GM23338 (cell line): ENCODE data around the gene ABL1. TPM values are rescaled to one million over a fixed set of nuclear protein-coding genes. Genes with fewer than 3 reads are reported as not detected.

Experiments
- ATAC-seq: fragments of 200-7000 bp; cut with Tn5 transposase; 3 replicates; pipeline ENCODE4 v1.9.1; 2020
- DNase-seq: peaks from one replicate; pipeline ENCODE4 v3.0.0-alpha.2; 2015; ENCODE audit warnings: low spot score
- H2AFZ ChIP-seq: fragments of 200-600 bp; sonication (generic); 2 replicates; pipeline ENCODE4 v1.8.0; 2016; ENCODE audit warnings: antibody characterized with exemption, mild to moderate bottlenecking, moderate library complexity
- H3F3A ChIP-seq: fragments of 200-600 bp; sonication (generic); replicated peaks from 2 replicates; pipeline ENCODE4 v1.8.0; 2017; ENCODE audit warnings: antibody characterized with exemption, mixed run types, low read depth
- H3K27ac ChIP-seq: fragments of 200-600 bp; sonication (generic); 2 replicates; pipeline ENCODE4 v1.6.1; 2016; ENCODE audit warnings: low read depth
- H3K27me3 ChIP-seq: fragments of 200-600 bp; sonication (generic); 2 replicates; pipeline ENCODE4 v1.8.0; 2016; ENCODE audit warnings: mild to moderate bottlenecking, mixed run types, moderate library complexity; ENCODE audit not compliant: insufficient read depth
- H3K36me3 ChIP-seq: fragments of 200-600 bp; sonication (generic); 2 replicates; pipeline ENCODE4 v1.8.0; 2016; ENCODE audit warnings: mild to moderate bottlenecking; ENCODE audit not compliant: insufficient read depth
- H3K4me1 ChIP-seq: fragments of 200-600 bp; sonication (generic); 2 replicates; pipeline ENCODE4 v1.8.0; 2016; ENCODE audit warnings: mild to moderate bottlenecking, moderate library complexity; ENCODE audit not compliant: insufficient read depth
- H3K4me2 ChIP-seq: fragments of 200-600 bp; sonication (generic); 2 replicates; pipeline ENCODE4 v1.7.1; 2017; ENCODE audit warnings: mixed run types
- H3K4me3 ChIP-seq: fragments of 200-600 bp; sonication (generic); 2 replicates; pipeline ENCODE4 v1.6.1; 2016; ENCODE audit warnings: mixed run types
- H3K79me2 ChIP-seq: fragments of 200-600 bp; sonication (generic); replicated peaks from 2 replicates; pipeline ENCODE4 v1.8.0; 2017; ENCODE audit warnings: mild to moderate bottlenecking; ENCODE audit not compliant: insufficient read depth
- H3K9me2 ChIP-seq: fragments of 200-600 bp; sonication (generic); 2 replicates; pipeline ENCODE4 v1.8.0; 2017; ENCODE audit not compliant: insufficient read depth
- H4K20me1 ChIP-seq: fragments of 200-600 bp; sonication (generic); replicated peaks from 2 replicates; pipeline ENCODE4 v1.8.0; 2017; ENCODE audit warnings: mild to moderate bottlenecking; ENCODE audit not compliant: insufficient read depth
- H3K27ac Mint-ChIP-seq: 2 replicates; pipeline ENCODE4 v1.8.0; 2020; ENCODE audit warnings: inconsistent platforms, mild to moderate bottlenecking, moderate library complexity, mixed read lengths
- H3K27me3 Mint-ChIP-seq: 3 replicates; pipeline ENCODE4 v1.8.0; 2022; ENCODE audit warnings: low read depth, mild to moderate bottlenecking, moderate library complexity, mixed read lengths, inconsistent platforms; ENCODE audit not compliant: insufficient read depth, poor library complexity
- H3K36me3 Mint-ChIP-seq: 3 replicates; pipeline ENCODE4 v1.8.0; 2021; ENCODE audit warnings: low read depth, mild to moderate bottlenecking, inconsistent platforms, moderate library complexity, mixed read lengths
- H3K4me1 Mint-ChIP-seq: 3 replicates; pipeline ENCODE4 v1.8.0; 2020; ENCODE audit warnings: mild to moderate bottlenecking, inconsistent platforms, mixed read lengths
- H3K4me3 Mint-ChIP-seq: 3 replicates; pipeline ENCODE4 v1.8.0; 2021; ENCODE audit warnings: moderate library complexity, mild to moderate bottlenecking, inconsistent platforms, mixed read lengths
- H3K9me3 Mint-ChIP-seq: 3 replicates; pipeline ENCODE4 v1.8.0; 2020; ENCODE audit warnings: moderate library complexity, mild to moderate bottlenecking, inconsistent platforms, mixed read lengths
- CREB1 ChIP-seq: fragments of 250-450 bp; sonication (Bioruptor Pico); IDR thresholded peaks from 2 replicates; pipeline ENCODE4 v1.5.0; 2020; ENCODE audit warnings: low read depth, mild to moderate bottlenecking, moderate library complexity
- CTCF ChIP-seq, 2 experiments: fragments of 200-600 bp in 1 of 2; sonication (generic) in 1 of 2; conservative IDR thresholded peaks; 2 replicates each; pipeline versions ENCODE4 v1.5.1 to v1.6.1; 2016 to 2017; ENCODE audit warnings: antibody characterized with exemption in 2 of 2, low read depth in 2 of 2, mild to moderate bottlenecking in 2 of 2, moderate library complexity in 1 of 2
- ETS1 ChIP-seq: IDR thresholded peaks from 2 replicates; pipeline ENCODE4 v1.6.1; 2016; ENCODE audit warnings: antibody characterized with exemption
- EZH2 ChIP-seq: fragments of 200-600 bp; sonication (generic); IDR thresholded peaks from one replicate; pipeline ENCODE4 v1.8.0; 2017; ENCODE audit warnings: antibody characterized with exemption, mild to moderate bottlenecking, low read depth; ENCODE audit not compliant: unreplicated experiment
- EZH2phosphoT487 ChIP-seq: fragments of 200-600 bp; sonication (generic); IDR thresholded peaks from one replicate; pipeline ENCODE4 v1.8.1; 2018; ENCODE audit warnings: antibody characterized with exemption; ENCODE audit not compliant: unreplicated experiment
- NANOG ChIP-seq: IDR thresholded peaks from 2 replicates; pipeline ENCODE4 v1.6.1; 2016; ENCODE audit warnings: antibody characterized with exemption, borderline replicate concordance
- POLR2AphosphoS5 ChIP-seq: IDR thresholded peaks from 2 replicates; pipeline ENCODE4 v1.6.1; 2016; ENCODE audit warnings: antibody characterized with exemption, low read depth
- REST ChIP-seq: IDR thresholded peaks from one replicate; pipeline ENCODE4 v1.6.1; 2018; ENCODE audit warnings: antibody characterized with exemption; ENCODE audit not compliant: unreplicated experiment
- STAT1 ChIP-seq: IDR thresholded peaks from one replicate; pipeline ENCODE4 v1.6.1; 2016; ENCODE audit warnings: antibody characterized with exemption; ENCODE audit not compliant: unreplicated experiment
- ZNF114 ChIP-seq: fragments of 250-450 bp; sonication (Bioruptor Pico); IDR thresholded peaks from 2 replicates; pipeline ENCODE4 v1.5.0; 2020; ENCODE audit warnings: mild to moderate bottlenecking, moderate library complexity
- ZNF331 ChIP-seq: fragments of 250-450 bp; sonication (Bioruptor Pico); IDR thresholded peaks from 2 replicates; pipeline ENCODE4 v1.5.0; 2020; ENCODE audit warnings: low read depth, mild to moderate bottlenecking, moderate library complexity
- polyA plus RNA-seq: library from polyadenylated mRNA; unstranded; fragments of >200 nt; fragmentation: Nextera tagmentation; extraction: Ambion mirVana; gene quantifications from 2 replicates; pipeline ENCODE4 v1.2.1, GENCODE V29; 2016
- total RNA-seq: library from RNA; depleted of rRNA; stranded (reverse); fragments of >200 nt; shearing (Covaris generic); gene quantifications from 2 replicates; pipeline ENCODE4 v1.2.3, GENCODE V29; 2014

ABL1 gene
- total and polyA plus RNA-seq, 2 experiments from 2014 or later = 20.7 to 85.1 TPM

DNA sequence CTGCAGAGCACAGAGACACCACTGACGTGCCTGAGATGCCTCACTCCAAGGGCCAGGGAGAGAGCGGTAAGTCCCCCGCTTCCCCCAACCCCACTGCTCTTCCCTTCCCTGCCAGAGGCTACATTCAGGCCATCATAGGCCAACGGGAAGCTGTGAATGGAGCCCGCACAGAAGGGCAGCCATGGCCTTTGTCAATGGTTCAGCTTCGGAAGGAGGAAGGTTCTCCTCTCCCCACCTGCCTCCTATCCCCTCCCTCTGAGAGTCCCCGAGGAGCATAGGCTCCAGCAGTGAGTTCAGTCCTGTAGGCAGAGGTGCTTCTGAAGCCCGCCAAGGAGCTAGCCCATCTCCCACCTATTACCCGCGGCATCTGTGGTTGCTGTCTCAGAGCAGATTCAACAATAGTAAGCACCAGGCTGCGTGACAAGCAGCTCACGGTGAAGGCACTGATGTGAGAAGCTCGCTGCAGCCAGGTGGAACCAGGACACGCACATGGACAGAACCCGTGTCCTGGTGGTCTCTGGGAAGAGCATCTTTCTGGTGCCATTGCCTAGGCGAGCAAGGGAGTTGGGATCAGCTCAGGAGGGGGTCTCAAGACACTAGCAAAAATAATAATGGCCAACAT is 45.7 kb downstream of the ABL1 start:
- Mint-ChIP-seq H3K9me3 (no peaks in the 10 kb centered on the region), H3K4me1 (peaks cover 2% of the 10 kb centered on the region; the same call in 1 of the 3 replicates), H3K27ac (no peak overlapping the region), H3K36me3 (peaks cover 78% of the 10 kb centered on the region), H3K27me3 (peaks cover 6% of the 10 kb centered on the region), H3K4me3 (no peak overlapping the region)
- H3F3A ChIP-seq = no peaks in the 10 kb centered on the region
- no peaks in the 10 kb centered on the region for H3K9me2 ChIP-seq
- H3K27me3 ChIP-seq = no peaks in the 10 kb centered on the region
- ATAC-seq (no peak), DNase-seq (no peak)
- H3K27ac ChIP-seq = no peak overlapping the region
- no peak overlapping the region for H3K4me2 ChIP-seq
- peaks cover 6% of the 10 kb centered on the region for H4K20me1 ChIP-seq
- no peak overlapping the region for H3K4me3 ChIP-seq
- TF ChIP-seq ZNF331 (no peak), EZH2 (no peak), CREB1 (CRISPR knock-in tag) (no peak), ETS1 (no peak), CTCF (conservative IDR thresholded peaks at IDR 0.05; ENCODE audit: low read depth in 2 of 2) (no peak)
- H3K4me1 ChIP-seq = no peaks in the 10 kb centered on the region
- H3K79me2 ChIP-seq = no peaks in the 10 kb centered on the region
- no peak overlapping the region for H2AFZ ChIP-seq
- peaks cover 60% of the 10 kb centered on the region for H3K36me3 ChIP-seq

DNA sequence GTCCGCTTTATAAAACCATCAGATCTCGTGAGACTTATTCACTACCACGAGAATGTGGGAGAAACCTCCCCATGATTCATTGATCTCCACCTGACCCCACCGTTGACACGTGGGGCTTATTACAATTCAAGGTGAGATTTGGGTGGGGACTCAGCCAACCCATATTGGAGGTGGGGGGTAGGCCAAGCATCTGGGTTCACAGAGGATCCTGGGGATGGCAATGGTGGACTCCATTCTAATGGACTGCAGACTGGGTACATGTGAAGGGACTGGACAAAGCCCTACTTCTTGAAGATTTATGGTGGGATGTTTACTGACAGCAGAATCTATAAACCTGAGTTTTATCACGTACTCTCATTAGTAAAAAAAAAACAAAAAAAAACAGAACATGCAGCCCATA is 46.5 kb downstream of the ABL1 start:
- ATAC-seq = no peak
- peaks cover 7% of the 10 kb centered on the region; the same call in 1 of the 3 replicates for H3K4me1 Mint-ChIP-seq
- H3K9me3 Mint-ChIP-seq = no peaks in the 10 kb centered on the region
- Histone ChIP-seq H2AFZ (no peak overlapping the region), H3F3A (no peaks in the 10 kb centered on the region), H3K4me3 (no peak overlapping the region), H3K27ac (no peak overlapping the region), H4K20me1 (peaks cover 6% of the 10 kb centered on the region; the same call in 1 of the 2 replicates), H3K36me3 (peaks cover 64% of the 10 kb centered on the region), H3K9me2 (no peaks in the 10 kb centered on the region), H3K27me3 (no peaks in the 10 kb centered on the region), H3K4me1 (no peaks in the 10 kb centered on the region), H3K4me2 (no peak overlapping the region), H3K79me2 (no peaks in the 10 kb centered on the region)
- H3K36me3 Mint-ChIP-seq = peaks cover 82% of the 10 kb centered on the region
- H3K4me3 Mint-ChIP-seq = no peak overlapping the region
- H3K27me3 Mint-ChIP-seq = peaks cover 7% of the 10 kb centered on the region
- no peak overlapping the region for H3K27ac Mint-ChIP-seq
- DNase-seq = no peak
- no peak for TF ChIP-seq NANOG
- no peak for TF ChIP-seq ZNF114 (CRISPR knock-in tag)
- TF ChIP-seq POLR2AphosphoS5 = no peak
- no peak for TF ChIP-seq CREB1 (CRISPR knock-in tag)
- no peak for TF ChIP-seq ETS1
- TF ChIP-seq STAT1 = no peak
- no peak for TF ChIP-seq CTCF (conservative IDR thresholded peaks at IDR 0.05; ENCODE audit: low read depth in 2 of 2)
- TF ChIP-seq REST = no peak
- TF ChIP-seq EZH2phosphoT487 = no peak
